ENCODE data around the gene RASGRF2. TPM values are rescaled to one million over a fixed set of nuclear protein-coding genes. Genes with fewer than 3 reads are reported as not detected.

Gene RASGRF2
- total and polyA plus RNA-seq, 2 of the 8 experiments (the other 6 are each of a cell fraction or from before 2014, with no cell fraction given) = 2.6 to 29.5 TPM

- Histone ChIP-seq H3K4me3 (ENCODE audit: extremely low read depth in 1 of 4, insufficient read depth in 2 of 4, low read depth in 3 of 4, low read length in 4 of 4) (peak overlapping the region in 2 of 4 experiments; percentile 48 to 66; a peak in 3 of 8 replicates), H2BK120ac (replicated peaks; ENCODE audit: low read depth, low read length) (peak overlapping the region; percentile 97), H3K18ac (ENCODE audit: extremely low read depth, low read length) (peak overlapping the region; percentile 84; the same call in 1 of the 2 replicates), H3K79me2 (ENCODE audit: control insufficient read depth in 1 of 2, insufficient read depth in 2 of 2, low read length in 2 of 2) (peaks cover 0 to 9% of the 10 kb centered on the region in 2 experiments; a peak in 1 of 4 replicates), H2AK5ac (ENCODE audit: low read depth, low read length) (peak overlapping the region; percentile 98), H4K8ac (ENCODE audit: extremely low read depth, insufficient read depth, low read length) (no peak overlapping the region), H2BK15ac (ENCODE audit: low read length) (peak overlapping the region; percentile 97; the same call in 1 of the 2 replicates), H2BK12ac (ENCODE audit: low read depth, low read length) (peak overlapping the region; percentile 99), H3K23me2 (ENCODE audit: low read depth, low read length) (peaks cover 17% of the 10 kb centered on the region), H3K79me1 (ENCODE audit: low read depth, low read length) (no peaks in the 10 kb centered on the region; the same call in 1 of the 2 replicates), H2BK5ac (ENCODE audit: low read depth, low read length) (peak overlapping the region; percentile 88), H4K5ac (ENCODE audit: insufficient read length, low read depth, low read length) (no peak overlapping the region), H2AFZ (ENCODE audit: low read length) (no peak overlapping the region), H3K4me1 (replicated peaks in 1 of 4; ENCODE audit: control insufficient read depth in 3 of 4, insufficient read depth in 4 of 4, low read length in 3 of 4) (peaks cover 16 to 33% (median 24%) of the 10 kb centered on the region in 4 experiments), H3K27me3 (replicated peaks in 1 of 4; ENCODE audit: control insufficient read depth in 3 of 4, extremely low read depth in 1 of 4, insufficient read depth in 3 of 4, low read length in 3 of 4) (peaks cover 3 to 25% (median 21%) of the 10 kb centered on the region in 4 experiments; a peak in 6 of 7 replicates), H4K20me1 (replicated peaks in 1 of 2; ENCODE audit: control insufficient read depth in 1 of 2, insufficient read depth in 2 of 2, low read length in 2 of 2) (peaks cover 0 to 3% of the 10 kb centered on the region in 2 experiments), H3K14ac (ENCODE audit: insufficient read length) (no peak overlapping the region), H3K9me3 (ENCODE audit: insufficient read depth in 2 of 2, low read depth in 1 of 2, low read length in 1 of 2) (no peaks in the 10 kb centered on the region), H3K23ac (ENCODE audit: insufficient read length) (no peak overlapping the region), H3K27ac (ENCODE audit: low read depth, low read length) (no peak overlapping the region), H2BK20ac (ENCODE audit: low read length) (peak overlapping the region; percentile 94), H3K56ac (replicated peaks; ENCODE audit: insufficient read length, low read depth, low read length) (no peak overlapping the region), H3K4me2 (ENCODE audit: insufficient read depth in 1 of 2, low read depth in 2 of 2, low read length in 2 of 2) (peak overlapping the region; percentile 90 to 99), H3K4ac (replicated peaks; ENCODE audit: insufficient read length, low read depth, low read length) (peak overlapping the region; percentile 95), H4K91ac (replicated peaks; ENCODE audit: insufficient read length, low read length) (peak overlapping the region; percentile 56), H3K36me3 (ENCODE audit: control insufficient read depth in 2 of 4, insufficient read depth in 4 of 4, low read length in 3 of 4) (no peaks in the 10 kb centered on the region), H3K9ac (replicated peaks in 1 of 4; ENCODE audit: extremely low read depth in 1 of 4, low read depth in 3 of 4, low read length in 3 of 4) (no peak overlapping the region)
- TF ChIP-seq ATF2 (IDR thresholded peaks at IDR 0.05; ENCODE audit: low read length) = 0 out of 2 replicates have a peak, but pooled peaks have one; percentile 34
- TF ChIP-seq SP1 (IDR thresholded peaks at IDR 0.05; ENCODE audit: low read depth, low read length) = no peak
- TF ChIP-seq POLR2AphosphoS5 (IDR thresholded peaks at IDR 0.05; ENCODE audit: low read depth, low read length) = no peak
- ChIA-PET CTCF (ENCODE audit: partially characterized antibody) (interaction anchor here (0.8 to 2.0 kb wide), 4 partner anchors 11 to 149 kb away, joined by 3 to 10 read pairs (median 3); no protein-coding TSS in a partner anchor), POLR2A (ENCODE audit: partially characterized antibody) (no interaction called here)
- no peak for FAIRE-seq
- WGBS, 2 experiments (ENCODE audit: extremely low coverage in 1 of 2, insufficient coverage in 1 of 2, insufficient read length in 1 of 2, insufficient replicate concordance in 2 of 2, low coverage in 1 of 2, low lambda C conversion rate in 2 of 2, missing lambda C conversion rate in 1 of 2) = 44% methylated on average over 8 of the region's 8 CpGs; no CpG with 5 or more reads in 1 of the 2 experiments
- no peak for DNase-seq (ENCODE audit: low read depth in 1 of 2, low spot score in 2 of 2)
Observed at GRCh38 chr5:80959138-80959537, 1.0 kb upstream of the RASGRF2 start.

Data from H1 (cell line).